ENCODE results near the gene RNF207. TPM values are rescaled to one million over a fixed set of nuclear protein-coding genes. Genes with fewer than 3 reads are reported as not detected.

RNF207 gene
- total and polyA plus RNA-seq, 2 of the 8 experiments (the other 6 are each of a cell fraction or from before 2014, with no cell fraction given), result 3.9 to 5.4 TPM

GRCh38 chr1:6268415-6268814, 62.5 kb downstream of the RNF207 start:
- no peak overlapping the region for H3K23ac ChIP-seq (ENCODE audit: insufficient read length)
- H3K23me2 ChIP-seq (ENCODE audit: low read depth, low read length), result no peaks in the 10 kb centered on the region
- no peak overlapping the region for H2BK15ac ChIP-seq (ENCODE audit: low read length)
- no peak overlapping the region for H3K4ac ChIP-seq (replicated peaks; ENCODE audit: insufficient read length, low read depth, low read length)
- TF ChIP-seq CTCF (IDR thresholded peaks at IDR 0.05; ENCODE audit: control extremely low read depth in 1 of 3, insufficient read depth in 1 of 3, low read depth in 1 of 3, low read length in 3 of 3), result peak in 2 of 3 experiments; percentile 58 to 59; a peak in 3 of 4 replicates
- peak; percentile 68 to 76 for TF ChIP-seq RAD21 (IDR thresholded peaks at IDR 0.05 in 1 of 2, conservative IDR thresholded peaks at IDR 0.05 in 1 of 2; ENCODE audit: low read depth in 2 of 2, low read length in 2 of 2)
- TF ChIP-seq MAX (IDR thresholded peaks at IDR 0.05), result peak; percentile 66
- peak; percentile 24; the same call in 1 of the 2 replicates for TF ChIP-seq GABPA (IDR thresholded peaks at IDR 0.05; ENCODE audit: borderline replicate concordance, insufficient read depth, low read length)
- no peak for TF ChIP-seq USF2 (IDR thresholded peaks at IDR 0.05; ENCODE audit: low read length)
- H3K9ac ChIP-seq (replicated peaks in 1 of 4; ENCODE audit: extremely low read depth in 1 of 4, low read depth in 3 of 4, low read length in 3 of 4), result no peak overlapping the region
- no peak overlapping the region for H2AFZ ChIP-seq (ENCODE audit: low read length)
- H2BK12ac ChIP-seq (ENCODE audit: low read depth, low read length), result no peak overlapping the region
- H4K5ac ChIP-seq (ENCODE audit: insufficient read length, low read depth, low read length), result no peak overlapping the region
- FAIRE-seq, result no peak
- no peaks in the 10 kb centered on the region for H3K9me3 ChIP-seq (ENCODE audit: insufficient read depth in 2 of 2, low read depth in 1 of 2, low read length in 1 of 2)
- DNase-seq (ENCODE audit: low read depth in 1 of 2, low spot score in 2 of 2), result no peak
- peaks cover 5 to 24% of the 10 kb centered on the region in 2 experiments for H4K20me1 ChIP-seq (replicated peaks in 1 of 2; ENCODE audit: control insufficient read depth in 1 of 2, insufficient read depth in 2 of 2, low read length in 2 of 2)
- H3K27me3 ChIP-seq (replicated peaks in 1 of 4; ENCODE audit: control insufficient read depth in 3 of 4, extremely low read depth in 1 of 4, insufficient read depth in 3 of 4, low read length in 3 of 4), result no peaks in the 10 kb centered on the region; a peak in 1 of 7 replicates
- 77% methylated on average over 21 of the region's 21 CpGs; no CpG with 5 or more reads in 1 of the 2 experiments for WGBS, 2 experiments (ENCODE audit: extremely low coverage in 1 of 2, insufficient coverage in 1 of 2, insufficient read length in 1 of 2, insufficient replicate concordance in 2 of 2, low coverage in 1 of 2, low lambda C conversion rate in 2 of 2, missing lambda C conversion rate in 1 of 2)
- no peaks in the 10 kb centered on the region for H3K79me2 ChIP-seq (ENCODE audit: control insufficient read depth in 1 of 2, insufficient read depth in 2 of 2, low read length in 2 of 2)
- no peak overlapping the region for H3K56ac ChIP-seq (replicated peaks; ENCODE audit: insufficient read length, low read depth, low read length)
- no peak overlapping the region for H3K14ac ChIP-seq (ENCODE audit: insufficient read length)
- H2BK20ac ChIP-seq (ENCODE audit: low read length), result no peak overlapping the region
- H3K36me3 ChIP-seq (ENCODE audit: control insufficient read depth in 2 of 4, insufficient read depth in 4 of 4, low read length in 3 of 4), result no peaks in the 10 kb centered on the region
- no peak overlapping the region for H2AK5ac ChIP-seq (ENCODE audit: low read depth, low read length)
- no peaks in the 10 kb centered on the region for H3K79me1 ChIP-seq (ENCODE audit: low read depth, low read length)
- H3K27ac ChIP-seq (ENCODE audit: low read depth, low read length), result no peak overlapping the region
- POLR2A ChIA-PET (ENCODE audit: partially characterized antibody), result interaction anchor here (0.8 kb wide), 1 partner anchor 23 kb away, joined by 3 read pairs; no protein-coding TSS in a partner anchor
- H3K18ac ChIP-seq (ENCODE audit: extremely low read depth, low read length), result no peak overlapping the region
- no peak overlapping the region for H4K91ac ChIP-seq (replicated peaks; ENCODE audit: insufficient read length, low read length)
- H3K4me1 ChIP-seq (replicated peaks in 1 of 4; ENCODE audit: control insufficient read depth in 3 of 4, insufficient read depth in 4 of 4, low read length in 3 of 4), result peaks cover 0 to 10% (median 6%) of the 10 kb centered on the region in 4 experiments; a peak in 6 of 7 replicates
- no peak overlapping the region for H4K8ac ChIP-seq (ENCODE audit: extremely low read depth, insufficient read depth, low read length)
- H2BK5ac ChIP-seq (ENCODE audit: low read depth, low read length), result no peak overlapping the region
- no peak overlapping the region for H2BK120ac ChIP-seq (replicated peaks; ENCODE audit: low read depth, low read length)
- H3K4me2 ChIP-seq (ENCODE audit: insufficient read depth in 1 of 2, low read depth in 2 of 2, low read length in 2 of 2), result no peak overlapping the region
- H3K4me3 ChIP-seq (ENCODE audit: extremely low read depth in 1 of 4, insufficient read depth in 2 of 4, low read depth in 3 of 4, low read length in 4 of 4), result no peak overlapping the region
- CTCF ChIA-PET (ENCODE audit: partially characterized antibody), result interaction anchor here (0.8 to 7.0 kb wide), 23 partner anchors 8 to 227 kb away, joined by 3 to 51 read pairs (median 5); no protein-coding TSS in a partner anchor
